Daoy (cell line): Measurements from ENCODE around the gene S100A16. TPM values are rescaled to one million over a fixed set of nuclear protein-coding genes. Genes with fewer than 3 reads are reported as not detected.
A peak's percentile ranks its signal among the peaks of the same experiment; 100 is the strongest.

Experiments
- DNase-seq: peaks from one replicate; pipeline ENCODE4 v3.0.0-alpha.2; 2015; ENCODE audit warnings: low read depth
- total RNA-seq: library from RNA; depleted of rRNA; stranded (reverse); fragments of >200 nt; shearing (Covaris generic); gene quantifications from 2 replicates; pipeline ENCODE4 v1.2.3, GENCODE V29; 2014

The S100A16 gene
- total RNA-seq, 1 experiment from 2014 or later: 135 TPM

- DNase-seq: no peak
Observed at GRCh38 chr1:153636312-153636711, 23.4 kb upstream of the S100A16 start.

GRCh38 chr1:153635872-153636271 is 22.9 kb upstream of the S100A16 start:
- DNase-seq: no peak

GRCh38 chr1:153633754-153634665 is 21.1 kb upstream of the S100A16 start, which contains the start of gene CHTOP:
CHTOP (plus strand) TSS chr1:153634066; CDS start chr1:153636589, 2,523 bp downstream.
- DNase-seq: peak; percentile 99

GRCh38 chr1:153633161-153633753 is 20.3 kb upstream of the S100A16 start:
- DNase-seq: no peak

- DNase-seq: no peak
Observed at GRCh38 chr1:153631047-153632022, 18.4 kb upstream of the S100A16 start.

GRCh38 chr1:153630384-153630783 is 17.4 kb upstream of the S100A16 start:
- DNase-seq: no peak

- DNase-seq: no peak
Observed at GRCh38 chr1:153629971-153630370, 17.0 kb upstream of the S100A16 start.

GRCh38 chr1:153629343-153629665 is 16.4 kb upstream of the S100A16 start:
- no peak for DNase-seq

GRCh38 chr1:153628638-153629342 is 15.9 kb upstream of the S100A16 start:
- DNase-seq: no peak

GRCh38 chr1:153627715-153628626 is 15.0 kb upstream of the S100A16 start, which contains the start of gene S100A1:
S100A1 (plus strand) TSS chr1:153628434; CDS start chr1:153630522, 2,088 bp downstream.
- DNase-seq: no peak

- DNase-seq: peak; percentile 93
Observed at GRCh38 chr1:153626904-153627714, 14.2 kb upstream of the S100A16 start, which contains the start of gene S100A13. S100A13 (minus strand) TSS chr1:153627505; CDS start chr1:153626472, 1,033 bp downstream.

- DNase-seq: no peak
Observed at GRCh38 chr1:153626477-153626903, 13.6 kb upstream of the S100A16 start.

GRCh38 chr1:153624965-153625611 is 12.2 kb upstream of the S100A16 start:
- no peak for DNase-seq

GRCh38 chr1:153623101-153623500 is 10.2 kb upstream of the S100A16 start:
- DNase-seq: no peak

- no peak for DNase-seq
Observed at GRCh38 chr1:153619171-153619570, 6.2 kb upstream of the S100A16 start.

- DNase-seq: no peak
Observed at GRCh38 chr1:153617663-153618062, 4.7 kb upstream of the S100A16 start.

GRCh38 chr1:153616917-153617311 is 4.0 kb upstream of the S100A16 start:
- no peak for DNase-seq

- DNase-seq: no peak
Observed at GRCh38 chr1:153616144-153616916, 3.4 kb upstream of the S100A16 start, which contains the start of gene S100A14. S100A14 (minus strand) TSS chr1:153616325; CDS start chr1:153615858, 467 bp downstream.
